H9 (cell line): ENCODE data around the gene ECHDC1. TPM values are rescaled to one million over a fixed set of nuclear protein-coding genes. Genes with fewer than 3 reads are reported as not detected.

Experiments used
- DNase-seq: peaks from one replicate; pipeline ENCODE4 v3.0.0-alpha.2; 2017
- H2AFZ ChIP-seq: one replicate; pipeline ENCODE4 v1.6.1; 2013; ENCODE audit warnings: mild to moderate bottlenecking, low read length, control low read depth, moderate library complexity
- H2AK5ac ChIP-seq: 2 replicates; pipeline ENCODE4 v1.6.1; 2013; ENCODE audit warnings: low read length, control low read depth, mixed read lengths; ENCODE audit not compliant: insufficient read length
- H2BK120ac ChIP-seq: one replicate; pipeline ENCODE4 v1.6.1; 2013; ENCODE audit warnings: low read depth, mild to moderate bottlenecking, low read length, control low read depth, inconsistent platforms; ENCODE audit not compliant: poor library complexity, severe bottlenecking
- H2BK12ac ChIP-seq: 2 replicates; pipeline ENCODE4 v1.6.1; 2013; ENCODE audit warnings: low read length, control low read depth, mixed read lengths, low read depth; ENCODE audit not compliant: insufficient read length
- H2BK15ac ChIP-seq: 2 replicates; pipeline ENCODE4 v1.6.1; 2013; ENCODE audit warnings: low read depth, low read length, control low read depth
- H2BK20ac ChIP-seq: one replicate; pipeline ENCODE4 v1.6.1; 2013; ENCODE audit warnings: low read depth, mild to moderate bottlenecking, low read length, control low read depth, inconsistent platforms; ENCODE audit not compliant: poor library complexity, severe bottlenecking
- H2BK5ac ChIP-seq: 2 replicates; pipeline ENCODE4 v1.6.1; 2013; ENCODE audit warnings: low read length, control low read depth, mixed read lengths; ENCODE audit not compliant: insufficient read length
- H3K14ac ChIP-seq: 2 replicates; pipeline ENCODE4 v1.6.1; 2013; ENCODE audit warnings: low read length, control low read depth; ENCODE audit not compliant: insufficient read depth
- H3K18ac ChIP-seq: 2 replicates; pipeline ENCODE4 v1.6.1; 2013; ENCODE audit warnings: low read depth, mild to moderate bottlenecking, mixed read lengths, low read length, control low read depth; ENCODE audit not compliant: insufficient read length
- H3K23ac ChIP-seq: 2 replicates; pipeline ENCODE4 v1.6.1; 2013; ENCODE audit warnings: low read length, control low read depth, mixed read lengths, low read depth; ENCODE audit not compliant: insufficient read length
- H3K23me2 ChIP-seq: 2 replicates; pipeline ENCODE4 v1.6.1; 2013; ENCODE audit warnings: low read depth, mild to moderate bottlenecking, mixed read lengths, low read length, control low read depth; ENCODE audit not compliant: insufficient read length, poor library complexity, severe bottlenecking
- H3K27ac ChIP-seq: 2 replicates; pipeline ENCODE4 v1.5.1; 2013; ENCODE audit warnings: low read length, control low read depth, mixed read lengths, low read depth; ENCODE audit not compliant: insufficient read length
- H3K27me3 ChIP-seq: 2 replicates; pipeline ENCODE4 v1.6.1; 2013; ENCODE audit warnings: low read length, control low read depth, inconsistent platforms; ENCODE audit not compliant: insufficient read depth
- H3K4ac ChIP-seq: 2 replicates; pipeline ENCODE4 v1.6.1; 2013; ENCODE audit warnings: low read depth, mild to moderate bottlenecking, control low read depth, inconsistent platforms, low read length, moderate library complexity
- H3K4me1 ChIP-seq: 2 replicates; pipeline ENCODE4 v1.6.1; 2013; ENCODE audit warnings: low read length, control low read depth, inconsistent platforms; ENCODE audit not compliant: insufficient read depth
- H3K4me2 ChIP-seq: 2 replicates; pipeline ENCODE4 v1.6.1; 2013; ENCODE audit warnings: low read length, control low read depth, mixed read lengths; ENCODE audit not compliant: insufficient read length, insufficient read depth
- H3K56ac ChIP-seq: 2 replicates; pipeline ENCODE4 v1.6.1; 2013; ENCODE audit warnings: low read depth, mild to moderate bottlenecking, mixed read lengths, low read length, control low read depth; ENCODE audit not compliant: insufficient read length
- H3K79me1 ChIP-seq: 2 replicates; pipeline ENCODE4 v1.6.1; 2013; ENCODE audit warnings: low read depth, mild to moderate bottlenecking, moderate library complexity, low read length, control low read depth, inconsistent platforms; ENCODE audit not compliant: insufficient read depth, poor library complexity, severe bottlenecking
- H3K79me2 ChIP-seq: 2 replicates; pipeline ENCODE4 v1.6.1; 2013; ENCODE audit warnings: low read length, control low read depth, inconsistent platforms; ENCODE audit not compliant: insufficient read depth
- H3K9ac ChIP-seq: 2 replicates; pipeline ENCODE4 v1.6.1; 2013; ENCODE audit warnings: low read length, control low read depth, mixed read lengths; ENCODE audit not compliant: insufficient read length; ENCODE audit errors: extremely low read depth
- H3K9me3 ChIP-seq: one replicate; pipeline ENCODE4 v1.6.1; 2013; ENCODE audit warnings: low read depth, low read length, inconsistent platforms; ENCODE audit not compliant: control insufficient read depth
- H3T11ph ChIP-seq: one replicate; pipeline ENCODE4 v1.6.1; 2013; ENCODE audit warnings: mild to moderate bottlenecking, low read length, control low read depth, inconsistent platforms
- H4K20me1 ChIP-seq: one replicate; pipeline ENCODE4 v1.6.1; 2013; ENCODE audit not compliant: control insufficient read depth, insufficient read length, insufficient read depth
- H4K5ac ChIP-seq: 2 replicates; pipeline ENCODE4 v1.6.1; 2013; ENCODE audit warnings: low read depth, mild to moderate bottlenecking, mixed read lengths, low read length, control low read depth; ENCODE audit not compliant: insufficient read length
- H4K8ac ChIP-seq: replicated peaks from 2 replicates; pipeline ENCODE4 v1.6.1; 2013; ENCODE audit warnings: low read length, control low read depth, mixed read lengths, low read depth; ENCODE audit not compliant: insufficient read length
- H4K91ac ChIP-seq: 2 replicates; pipeline ENCODE4 v1.6.1; 2013; ENCODE audit warnings: low read depth, mild to moderate bottlenecking, moderate library complexity, mixed read lengths, low read length, control low read depth; ENCODE audit not compliant: insufficient read length
- H3K27ac Mint-ChIP-seq, 3 experiments: 2 replicates in 2 of 3; 3 replicates in 1 of 3; pipeline ENCODE4 v1.8.0; 2020 to 2021; ENCODE audit warnings: mixed read lengths in 3 of 3, mild to moderate bottlenecking in 1 of 3, moderate library complexity in 1 of 3
- H3K27me3 Mint-ChIP-seq: 2 replicates; pipeline ENCODE4 v1.8.0; 2021; ENCODE audit warnings: low read depth, mild to moderate bottlenecking, moderate library complexity, mixed read lengths
- H3K36me3 Mint-ChIP-seq, 3 experiments: 2 replicates in 2 of 3; 3 replicates in 1 of 3; pipeline ENCODE4 v1.8.0; 2020 to 2021; ENCODE audit warnings: low read depth in 3 of 3, mixed read lengths in 3 of 3; ENCODE audit not compliant: insufficient read depth in 1 of 3
- H3K4me1 Mint-ChIP-seq, 2 experiments: 2 replicates each; pipeline ENCODE4 v1.8.0; 2020; ENCODE audit warnings: mixed read lengths in 2 of 2
- H3K4me3 Mint-ChIP-seq, 2 experiments: 2 replicates in 1 of 2; 3 replicates in 1 of 2; pipeline ENCODE4 v1.8.0; 2020 to 2021; ENCODE audit warnings: mild to moderate bottlenecking in 2 of 2, mixed read lengths in 2 of 2, moderate library complexity in 1 of 2
- H3K9me3 Mint-ChIP-seq, 2 experiments: 2 replicates in 1 of 2; 3 replicates in 1 of 2; pipeline ENCODE4 v1.8.0; 2020; ENCODE audit warnings: mild to moderate bottlenecking in 2 of 2, mixed read lengths in 2 of 2, moderate library complexity in 1 of 2
- CTCF ChIP-seq: fragments of 200-600 bp; sonication (generic); conservative IDR thresholded peaks from 3 replicates; pipeline ENCODE4 v1.8.0; 2021; ENCODE audit warnings: antibody characterized with exemption, mild to moderate bottlenecking
- WGBS: extraction: QIAGEN DNeasy Blood & Tissue Kit; methylation state at CpG from one replicate; pipeline ENCODE4 v1.1.7; 2013; ENCODE audit warnings: missing lambda C conversion rate, low lambda C conversion rate, mixed read lengths; ENCODE audit not compliant: insufficient read length; ENCODE audit errors: extremely low coverage; 5-methylcytosine and 5-hydroxymethylcytosine counted together
- total RNA-seq: library from RNA; stranded (reverse); gene quantifications from 2 replicates; pipeline ENCODE4 v1.2.1, GENCODE V29; 2021

ECHDC1 gene
- total RNA-seq, 1 experiment from 2014 or later = 47.8 TPM

GRCh38 chr6:127391094-127391953 lies 47.9 kb upstream of the ECHDC1 start:
- no peak overlapping the region for H2BK5ac ChIP-seq
- no peak overlapping the region for H3K18ac ChIP-seq
- no peak overlapping the region for H3K4me3 Mint-ChIP-seq
- no peak for TF ChIP-seq CTCF
- no peaks in the 10 kb centered on the region for H3K9me3 ChIP-seq
- no peaks in the 10 kb centered on the region for H4K20me1 ChIP-seq
- H3K27me3 Mint-ChIP-seq = no peaks in the 10 kb centered on the region
- no peak overlapping the region for H3K4ac ChIP-seq
- H2BK12ac ChIP-seq = no peak overlapping the region
- H3T11ph ChIP-seq = no peak overlapping the region
- no peaks in the 10 kb centered on the region for H3K23me2 ChIP-seq
- H2BK15ac ChIP-seq = no peak overlapping the region
- no peak overlapping the region for H4K8ac ChIP-seq
- H4K5ac ChIP-seq = no peak overlapping the region
- H2AK5ac ChIP-seq = no peak overlapping the region
- H3K27me3 ChIP-seq = no peaks in the 10 kb centered on the region
- H3K4me2 ChIP-seq = no peak overlapping the region
- no peaks in the 10 kb centered on the region for H3K4me1 Mint-ChIP-seq
- H2AFZ ChIP-seq = no peak overlapping the region
- no peak overlapping the region for H3K23ac ChIP-seq
- no peaks in the 10 kb centered on the region for H3K9me3 Mint-ChIP-seq
- no peak overlapping the region for H3K9ac ChIP-seq
- no peaks in the 10 kb centered on the region for H3K4me1 ChIP-seq
- no CpG with 5 or more reads among the region's 5 CpGs for WGBS
- DNase-seq = no peak
- H2BK20ac ChIP-seq = no peak overlapping the region
- no peak overlapping the region for H3K27ac ChIP-seq
- no peaks in the 10 kb centered on the region for H3K79me1 ChIP-seq
- H2BK120ac ChIP-seq = no peak overlapping the region
- no peak overlapping the region for H3K56ac ChIP-seq
- H3K36me3 Mint-ChIP-seq = no peaks in the 10 kb centered on the region
- H3K27ac Mint-ChIP-seq = no peak overlapping the region
- H4K91ac ChIP-seq = no peak overlapping the region
- no peak overlapping the region for H3K14ac ChIP-seq
- H3K79me2 ChIP-seq = no peaks in the 10 kb centered on the region
